ENCODE data around the gene GUCA2B.

- no peak for TF ChIP-seq SUZ12 (IDR thresholded peaks at IDR 0.05; ENCODE audit: extremely low read depth, insufficient read depth, insufficient read length)
- TF ChIP-seq YY1 (IDR thresholded peaks at IDR 0.05; ENCODE audit: insufficient read depth, insufficient read length): no peak
Measured at GRCh38 chr1:42164551-42165420, 11.6 kb downstream of the GUCA2B start, which contains the start of gene GUCA2A.

Data from NT2/D1 (cell line).